ENCODE results near the gene EHD2.
"Not testable (repeated sequence)": the region's sequence is repeated elsewhere in the genome, so short reads cannot be mapped to it uniquely, and the experiment has no call there.

EHD2 gene

DNA sequence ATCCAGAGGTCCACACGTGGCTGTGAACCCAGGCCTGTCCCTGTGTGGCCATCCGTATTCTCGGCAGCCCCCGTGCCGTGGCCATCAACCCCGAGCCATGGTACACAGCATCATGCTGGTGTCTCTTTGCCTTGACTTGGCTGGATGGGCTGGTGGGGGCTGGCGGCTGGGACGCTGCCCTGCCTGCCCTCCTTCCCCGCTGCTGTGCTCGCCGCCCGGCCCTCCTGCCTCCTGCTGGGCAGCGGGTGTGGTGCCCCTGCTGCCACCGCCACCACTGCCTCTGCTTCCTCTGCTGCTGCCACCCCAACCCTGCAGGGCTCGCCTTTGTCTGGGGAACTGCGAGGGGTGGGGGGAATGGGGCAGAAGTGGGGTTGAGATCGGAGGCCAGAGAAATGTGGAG lies 19.7 kb upstream of the EHD2 start:
- no peak for DNase-seq

GRCh38 chr19:47693903-47694302 lies 19.3 kb upstream of the EHD2 start:
- no peak for DNase-seq

DNA sequence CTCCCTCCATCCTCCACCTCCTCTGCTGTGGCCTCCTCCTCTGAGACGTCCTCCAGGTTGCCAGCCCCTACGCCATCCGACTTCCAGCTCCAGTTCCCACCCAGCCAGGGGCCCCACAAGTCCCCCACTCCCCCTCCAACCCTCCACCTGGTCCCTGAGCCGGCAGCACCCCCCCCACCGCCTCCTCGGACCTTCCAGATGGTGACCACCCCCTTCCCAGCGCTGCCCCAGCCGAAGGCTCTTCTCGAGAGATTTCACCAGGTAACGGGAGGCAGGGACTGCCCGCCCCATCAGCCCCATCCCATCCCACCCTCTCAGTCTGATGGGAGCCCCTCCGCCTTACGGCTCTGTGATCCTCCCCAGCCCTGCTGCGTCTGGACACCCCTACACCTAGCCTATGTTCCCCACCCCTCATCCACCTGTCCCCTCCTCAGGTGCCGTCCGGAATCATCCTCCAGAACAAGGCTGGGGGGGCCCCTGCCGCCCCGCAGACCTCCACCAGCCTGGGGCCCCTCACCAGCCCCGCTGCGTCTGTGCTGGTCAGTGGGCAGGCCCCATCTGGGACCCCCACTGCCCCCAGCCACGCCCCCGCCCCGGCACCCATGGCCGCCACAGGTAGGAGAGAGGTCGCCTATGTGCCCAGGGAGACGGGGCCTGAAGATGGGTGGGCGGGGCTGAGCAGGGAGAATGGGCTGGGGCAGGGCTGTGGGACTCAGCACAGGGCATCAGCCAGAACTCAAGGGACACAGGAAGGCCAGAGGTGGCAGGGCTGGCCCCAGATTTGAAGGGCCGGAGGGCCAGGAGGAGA lies 18.6 kb upstream of the EHD2 start:
- no peak for DNase-seq

- no peak for DNase-seq
These were observed 17.5 kb upstream of the EHD2 start for GRCh38 chr19:47695533-47696262.

GRCh38 chr19:47696635-47697034 lies 16.6 kb upstream of the EHD2 start:
- DNase-seq = no peak

GRCh38 chr19:47697863-47698609 lies 15.2 kb upstream of the EHD2 start:
- DNase-seq = peak; percentile 81

DNA sequence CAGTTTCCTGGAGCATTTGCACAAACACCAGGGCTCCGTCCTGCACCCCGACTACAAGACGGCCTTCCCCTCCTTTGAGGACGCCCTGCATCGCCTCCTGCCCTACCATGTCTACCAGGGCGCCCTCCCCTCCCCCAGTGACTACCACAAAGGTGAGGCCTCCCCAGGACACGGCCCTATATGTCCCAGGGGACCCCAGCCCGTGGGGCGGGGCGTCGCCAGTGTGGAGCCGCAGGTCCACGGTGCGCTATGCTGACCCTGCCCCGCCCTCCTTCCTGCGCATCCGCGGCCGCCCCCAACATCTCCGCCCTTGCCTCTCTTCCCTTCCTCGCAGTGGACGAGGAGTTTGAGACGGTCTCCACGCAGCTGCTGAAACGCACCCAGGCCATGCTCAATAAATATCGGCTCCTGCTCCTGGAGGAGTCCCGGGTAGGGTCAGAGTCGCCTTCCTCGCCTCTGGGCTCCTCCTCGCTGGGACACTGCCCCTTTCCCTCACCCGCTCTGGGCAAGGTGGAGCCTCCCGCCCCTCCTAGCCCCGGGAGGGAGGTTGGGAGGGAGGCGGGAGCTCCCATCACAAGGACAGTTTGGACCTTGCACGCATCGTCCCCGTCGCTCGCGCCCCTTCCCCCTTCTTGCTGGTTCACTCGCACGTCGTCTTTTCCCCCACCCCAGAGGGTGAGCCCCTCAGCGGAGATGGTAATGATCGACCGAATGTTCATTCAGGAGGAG lies 14.4 kb upstream of the EHD2 start:
- DNase-seq = no peak

GRCh38 chr19:47699360-47699917 lies 13.8 kb upstream of the EHD2 start:
- no peak for DNase-seq

DNA sequence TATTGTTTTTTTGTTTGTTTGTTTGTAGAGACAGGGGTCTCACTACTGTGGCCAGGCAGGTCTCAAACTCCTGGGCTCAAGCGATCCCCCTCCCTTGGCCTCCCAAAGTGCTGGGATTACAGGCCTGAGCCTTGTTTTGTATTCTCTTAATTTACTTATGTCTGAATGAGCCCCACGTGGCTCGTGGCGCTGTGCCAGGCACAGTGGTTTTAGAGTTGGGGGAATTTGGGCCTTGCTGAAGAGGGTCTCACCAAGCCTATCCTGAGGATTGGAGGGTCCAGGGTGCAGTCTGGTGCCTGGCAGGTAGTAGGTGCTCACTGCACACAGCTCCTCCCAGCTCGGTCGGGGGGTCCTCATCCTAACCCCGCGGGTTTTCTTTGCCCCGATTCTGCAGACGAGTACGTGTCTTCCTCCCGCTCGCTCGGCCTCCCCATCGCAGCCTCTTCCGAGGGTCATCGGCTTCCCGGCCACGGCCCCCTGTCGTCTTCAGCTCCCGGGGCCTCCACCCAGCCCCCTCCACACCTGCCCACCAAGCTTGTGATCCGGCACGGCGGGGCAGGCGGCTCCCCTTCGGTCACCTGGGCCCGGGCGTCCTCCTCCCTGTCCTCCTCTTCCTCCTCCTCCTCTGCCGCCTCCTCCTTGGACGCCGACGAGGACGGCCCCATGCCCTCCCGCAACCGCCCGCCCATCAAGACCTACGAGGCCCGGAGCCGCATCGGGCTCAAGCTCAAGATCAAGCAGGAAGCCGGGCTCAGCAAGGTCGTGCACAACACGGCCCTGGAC lies 12.1 kb upstream of the EHD2 start:
- DNase-seq = no peak

DNA sequence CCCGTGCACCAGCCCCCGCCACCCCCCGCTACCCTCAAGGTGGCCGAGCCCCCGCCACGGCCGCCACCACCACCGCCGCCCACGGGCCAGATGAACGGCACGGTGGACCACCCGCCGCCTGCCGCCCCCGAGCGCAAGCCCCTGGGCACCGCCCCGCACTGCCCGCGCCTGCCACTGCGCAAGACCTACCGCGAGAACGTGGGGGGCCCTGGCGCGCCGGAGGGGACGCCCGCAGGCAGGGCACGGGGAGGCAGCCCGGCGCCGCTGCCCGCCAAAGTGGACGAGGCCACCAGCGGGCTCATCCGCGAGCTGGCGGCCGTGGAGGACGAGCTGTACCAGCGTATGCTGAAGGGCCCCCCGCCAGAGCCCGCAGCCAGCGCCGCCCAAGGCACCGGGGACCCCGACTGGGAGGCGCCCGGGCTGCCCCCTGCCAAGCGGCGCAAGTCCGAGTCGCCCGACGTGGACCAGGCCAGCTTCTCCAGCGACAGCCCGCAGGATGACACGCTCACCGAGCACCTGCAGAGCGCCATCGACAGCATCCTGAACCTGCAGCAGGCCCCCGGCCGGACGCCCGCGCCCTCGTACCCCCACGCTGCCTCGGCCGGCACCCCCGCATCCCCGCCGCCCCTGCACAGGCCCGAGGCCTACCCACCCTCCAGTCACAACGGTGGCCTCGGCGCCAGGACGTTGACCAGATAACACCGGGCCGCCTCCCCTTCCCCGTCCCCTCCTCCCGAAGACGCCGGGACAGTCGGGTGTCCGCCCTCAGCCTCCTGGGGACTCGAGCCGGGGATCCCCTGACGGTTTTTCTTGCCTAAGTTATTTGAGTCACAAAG lies 11.3 kb upstream of the EHD2 start:
- no peak for DNase-seq

- DNase-seq = no peak
These were observed 10.6 kb upstream of the EHD2 start for GRCh38 chr19:47702671-47703070.

- DNase-seq = no peak
These were observed 9.9 kb upstream of the EHD2 start for GRCh38 chr19:47703301-47703700.

GRCh38 chr19:47704024-47704423 lies 9.2 kb upstream of the EHD2 start:
- DNase-seq = no peak

GRCh38 chr19:47704656-47705055 lies 8.6 kb upstream of the EHD2 start:
- DNase-seq = no peak

GRCh38 chr19:47707135-47707925 lies 5.9 kb upstream of the EHD2 start:
- peak; percentile 69 for DNase-seq

GRCh38 chr19:47711652-47712242 lies 1.5 kb upstream of the EHD2 start:
- no peak for DNase-seq

DNA sequence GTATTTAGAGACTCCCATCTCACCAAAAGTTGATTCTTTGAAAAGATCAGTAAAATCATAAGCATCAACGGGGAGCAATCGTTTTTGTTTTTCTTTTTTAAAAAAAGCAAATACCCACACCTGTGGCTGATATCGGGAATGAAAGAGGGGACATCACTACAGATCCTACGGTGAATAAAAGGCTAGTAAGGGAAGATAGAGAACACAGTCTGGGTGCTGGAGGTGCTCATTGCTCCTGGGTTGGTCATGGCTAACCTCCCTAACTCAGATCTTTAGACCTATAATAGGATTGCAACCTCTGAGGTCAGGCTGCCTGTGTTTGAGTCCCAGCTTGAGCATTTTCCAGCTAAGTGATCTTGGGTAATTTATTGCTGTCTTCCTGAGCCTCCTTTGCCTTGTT lies 1.1 kb downstream of the EHD2 start:
- no peak for DNase-seq

DNA sequence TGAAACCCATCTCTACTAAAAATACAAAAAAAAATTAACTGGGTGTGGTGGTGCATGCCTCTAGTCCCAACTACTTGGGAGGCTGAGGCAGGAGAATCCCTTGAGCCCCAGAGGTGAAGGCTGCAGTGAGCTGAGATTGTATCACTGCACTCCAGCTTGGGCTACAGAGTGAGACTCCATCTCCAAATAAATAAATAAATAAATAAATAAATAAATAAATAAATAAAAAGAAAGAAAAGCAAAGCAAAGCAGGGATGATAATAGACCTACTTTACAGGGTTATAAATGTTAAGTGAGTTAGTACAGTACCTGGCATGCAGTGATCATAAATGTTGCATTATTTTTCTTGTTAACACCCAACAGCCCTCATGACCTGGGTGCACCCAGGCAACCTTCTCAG lies 1.6 kb downstream of the EHD2 start:
- not testable (repeated sequence) for DNase-seq

- no peak for DNase-seq
These were observed 3.2 kb downstream of the EHD2 start for GRCh38 chr19:47716270-47716937.
